Measurements from ENCODE around the gene DIDO1.

Gene DIDO1

GRCh38 chr20:62949962-62950361 is 23.7 kb upstream of the DIDO1 start:
- DNase-seq, result no peak

DNA sequence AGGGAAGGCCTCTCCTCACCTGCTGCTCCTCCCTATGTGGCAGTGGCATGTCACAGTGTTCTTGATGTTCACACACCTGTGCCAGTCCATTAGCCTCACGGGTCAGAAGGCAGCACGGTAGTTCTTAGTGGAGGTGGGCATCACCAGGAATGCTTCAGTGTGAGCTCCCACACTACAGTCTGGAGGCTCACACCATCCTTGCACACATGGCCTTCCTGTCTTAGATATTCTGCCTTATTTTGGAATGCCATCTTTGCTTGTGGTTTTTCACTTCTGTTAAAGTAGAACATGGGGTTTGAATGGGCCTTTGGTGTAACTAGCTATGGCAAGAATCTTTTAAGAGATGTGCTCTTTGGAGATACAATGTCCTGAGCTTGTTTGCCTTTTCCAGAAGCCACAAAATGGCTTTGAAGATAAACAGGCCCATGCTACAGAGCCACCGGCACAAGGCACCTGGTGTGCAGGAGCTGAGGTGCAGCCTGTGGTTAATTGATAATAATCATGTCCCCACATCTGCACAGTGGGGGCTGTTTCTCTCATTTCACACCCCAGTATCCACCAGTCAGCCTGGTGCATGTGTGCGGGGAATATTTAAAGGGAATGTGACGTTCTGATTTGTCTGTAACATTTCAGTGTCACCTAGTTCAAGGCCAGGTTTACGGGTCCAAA is 23.0 kb upstream of the DIDO1 start:
- DNase-seq, result no peak

- no peak for DNase-seq
Observed at GRCh38 chr20:62947532-62948300, 21.4 kb upstream of the DIDO1 start.

GRCh38 chr20:62946918-62947317 is 20.6 kb upstream of the DIDO1 start:
- DNase-seq, result no peak

- no peak for DNase-seq
Observed at GRCh38 chr20:62945771-62946339, 19.6 kb upstream of the DIDO1 start.

- no peak for DNase-seq
Observed at GRCh38 chr20:62944746-62945145, 18.4 kb upstream of the DIDO1 start.

DNA sequence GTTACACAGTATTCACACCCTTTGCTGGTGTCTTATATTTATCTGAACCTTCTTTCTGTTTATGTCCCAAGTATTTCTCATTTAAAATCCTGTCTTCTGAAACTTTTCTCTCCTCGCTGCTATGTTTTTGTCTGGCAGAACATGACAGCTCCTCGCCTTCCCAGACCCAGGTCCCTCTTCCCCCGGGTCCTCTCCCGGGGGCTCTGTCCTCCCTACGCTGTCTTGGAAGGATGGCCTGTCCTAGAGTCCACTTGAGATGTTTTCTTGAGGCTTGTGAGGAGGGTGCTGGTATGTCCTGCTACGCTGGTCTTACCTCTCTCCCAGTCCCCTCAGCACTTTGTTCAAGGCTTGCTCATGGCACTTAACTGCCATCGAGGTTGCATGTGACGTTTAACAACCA is 17.9 kb upstream of the DIDO1 start:
- no peak for DNase-seq

DNA sequence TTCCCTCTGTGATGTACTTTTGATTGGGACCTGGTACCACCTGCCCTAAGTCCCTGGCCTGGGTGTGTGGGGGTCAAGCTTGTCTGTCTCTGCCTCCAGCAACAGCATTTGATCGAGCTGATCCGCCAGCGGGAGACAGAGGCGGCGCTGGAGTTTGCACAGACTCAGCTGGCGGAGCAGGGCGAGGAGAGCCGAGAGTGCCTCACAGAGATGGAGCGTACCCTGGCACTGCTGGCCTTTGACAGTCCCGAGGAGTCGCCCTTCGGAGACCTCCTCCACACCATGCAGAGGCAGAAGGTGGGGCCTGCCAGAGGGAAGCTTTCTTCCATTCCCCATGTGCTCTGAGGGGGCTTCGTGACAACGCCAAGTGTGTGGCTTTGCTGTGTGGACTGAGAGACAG is 17.1 kb upstream of the DIDO1 start:
- DNase-seq, result no peak

GRCh38 chr20:62942456-62942855 is 16.2 kb upstream of the DIDO1 start:
- no peak for DNase-seq

DNA sequence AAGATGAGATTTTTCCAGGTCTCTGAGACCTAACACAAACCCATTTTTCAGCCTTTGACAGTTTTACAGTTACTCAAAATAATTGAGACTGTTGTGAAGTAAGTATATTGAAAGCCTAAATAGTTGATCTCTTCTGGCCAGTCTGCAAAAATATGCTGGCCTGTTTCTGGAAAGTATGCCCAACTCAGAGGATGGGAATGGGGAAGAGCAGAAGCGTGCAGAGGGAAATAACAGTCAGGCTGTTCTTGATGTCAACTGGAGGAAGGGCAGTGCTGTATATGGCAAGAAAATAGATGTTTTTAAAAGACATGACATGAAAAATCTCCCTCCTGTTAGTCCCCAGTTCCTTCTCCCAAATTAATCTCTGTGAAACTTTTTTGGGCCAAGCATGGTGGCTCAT is 15.5 kb upstream of the DIDO1 start:
- DNase-seq, result no peak

- DNase-seq, result no peak
Observed at GRCh38 chr20:62940875-62941274, 14.6 kb upstream of the DIDO1 start.

- DNase-seq, result no peak
Observed at GRCh38 chr20:62938105-62938888, 12.0 kb upstream of the DIDO1 start, which contains the start of gene GID8. TSS of gene GID8 (plus strand) at chr20:62938147. CDS start at chr20:62941503, 3,356 bp downstream.

DNA sequence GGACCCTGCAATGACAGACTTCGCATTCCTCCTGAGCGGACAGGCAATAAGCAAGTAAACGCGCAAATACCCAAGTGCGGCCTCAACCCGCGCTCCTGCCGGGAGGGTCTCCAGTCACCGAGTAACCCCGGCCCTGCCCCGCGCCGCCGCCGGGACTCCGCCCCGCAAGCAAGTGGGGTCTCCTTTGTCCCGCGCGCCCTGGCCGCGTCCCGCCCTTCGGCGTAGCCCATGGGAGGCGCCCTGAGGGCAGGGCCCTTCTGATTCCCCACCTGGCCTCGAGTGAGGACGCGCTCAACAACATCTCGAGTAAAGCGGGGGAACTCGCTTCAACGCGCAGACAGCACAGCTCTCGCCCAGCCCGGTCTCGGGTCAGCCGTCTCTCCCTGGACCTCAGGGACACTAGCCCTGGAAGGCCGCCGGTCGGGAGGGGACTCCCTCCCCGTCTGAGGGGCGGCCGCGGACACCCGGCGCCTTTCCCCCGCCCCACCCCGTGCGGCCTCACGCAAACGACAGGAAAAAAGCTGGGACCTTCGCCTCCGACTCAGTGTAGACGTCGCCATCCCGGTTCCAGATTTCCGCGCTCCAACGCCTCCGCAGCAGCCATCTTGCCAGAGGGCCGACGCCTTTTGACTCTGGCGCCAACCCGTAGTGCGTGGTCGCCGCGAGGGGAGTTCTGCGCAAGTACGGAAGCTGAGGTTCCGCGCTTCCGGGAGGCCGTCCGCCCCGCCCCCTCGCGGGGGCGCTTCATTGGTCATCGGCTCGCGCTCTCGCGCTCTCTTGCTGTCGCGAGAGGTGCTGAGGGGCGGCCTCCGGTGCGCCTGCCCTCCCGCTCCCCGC is 11.2 kb upstream of the DIDO1 start:
- DNase-seq, result peak; percentile 93 to 97 (median 96)

- DNase-seq, result no peak
Observed at GRCh38 chr20:62935968-62936585, 9.8 kb upstream of the DIDO1 start.

DNA sequence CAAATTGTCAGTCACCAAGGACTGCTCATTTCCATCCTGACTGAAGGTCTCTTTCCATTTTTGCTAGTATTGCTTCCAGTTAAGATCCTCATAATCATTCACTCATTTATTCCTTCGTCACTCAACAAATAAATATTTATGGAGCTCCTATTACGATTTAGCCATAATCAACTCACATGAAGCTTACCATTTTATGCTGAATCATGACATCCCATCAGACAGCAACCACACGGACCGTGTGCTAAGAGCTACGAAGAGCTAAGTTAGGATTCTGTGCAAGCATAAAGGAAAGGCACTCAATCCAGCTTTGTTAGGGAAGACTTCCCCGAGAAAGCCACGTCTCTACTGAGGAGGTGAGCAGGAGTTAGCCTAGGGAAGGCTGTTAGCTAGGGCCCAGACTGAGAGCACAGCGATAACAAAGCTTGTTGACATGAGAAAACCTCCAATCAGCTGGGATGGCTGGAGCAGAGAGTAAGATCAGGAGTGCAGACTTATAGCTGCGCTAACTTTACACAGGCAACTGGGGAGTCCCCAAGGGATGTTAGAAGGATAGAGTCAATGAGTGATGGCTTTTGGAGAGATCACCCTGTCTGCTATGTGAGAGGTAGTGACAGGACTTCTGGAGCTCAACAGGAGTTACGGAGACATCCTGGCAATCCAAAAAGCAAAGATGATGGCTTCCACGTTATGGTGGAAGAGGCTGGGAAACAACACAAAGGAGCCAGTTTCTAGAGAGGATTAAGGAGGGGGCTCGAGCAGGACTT is 9.1 kb upstream of the DIDO1 start:
- DNase-seq, result no peak

DNA sequence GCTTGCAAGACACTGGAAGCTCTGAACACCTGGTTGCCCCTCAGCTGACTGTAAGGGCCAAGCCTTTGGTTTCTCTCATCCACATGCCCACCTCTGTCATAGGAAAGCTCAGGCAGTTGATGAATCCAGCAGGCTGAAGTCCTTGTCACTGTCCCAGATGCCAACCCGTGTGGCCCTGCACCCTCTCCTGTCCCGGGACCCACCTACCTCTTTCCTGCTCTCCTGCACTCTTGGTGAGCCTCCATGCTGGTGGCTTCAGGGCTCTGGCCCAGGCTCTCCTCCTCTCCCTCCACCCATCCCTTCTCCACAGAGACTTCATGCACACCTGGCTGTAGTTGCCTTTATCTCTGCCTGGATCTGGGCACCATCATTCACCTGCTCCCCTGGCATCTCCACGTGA is 7.7 kb upstream of the DIDO1 start:
- DNase-seq, result no peak

GRCh38 chr20:62931464-62931863 is 5.2 kb upstream of the DIDO1 start:
- no peak for DNase-seq

GRCh38 chr20:62929051-62929538 is 2.8 kb upstream of the DIDO1 start:
- DNase-seq, result peak in 2 of 4 experiments; percentile 29 to 37

- no peak for DNase-seq
Observed at GRCh38 chr20:62928246-62928939, 2.1 kb upstream of the DIDO1 start.

GRCh38 chr20:62927128-62927705 is 912 bp upstream of the DIDO1 start:
- DNase-seq, result no peak
